Suppressor macrophage (primary cell): Measurements from ENCODE around the gene ZFP91.

Experiments
- DNase-seq, 4 experiments: peaks; one replicate each; pipeline ENCODE4 v3.0.0-alpha.2; 2020 to 2022

The ZFP91 gene

DNA sequence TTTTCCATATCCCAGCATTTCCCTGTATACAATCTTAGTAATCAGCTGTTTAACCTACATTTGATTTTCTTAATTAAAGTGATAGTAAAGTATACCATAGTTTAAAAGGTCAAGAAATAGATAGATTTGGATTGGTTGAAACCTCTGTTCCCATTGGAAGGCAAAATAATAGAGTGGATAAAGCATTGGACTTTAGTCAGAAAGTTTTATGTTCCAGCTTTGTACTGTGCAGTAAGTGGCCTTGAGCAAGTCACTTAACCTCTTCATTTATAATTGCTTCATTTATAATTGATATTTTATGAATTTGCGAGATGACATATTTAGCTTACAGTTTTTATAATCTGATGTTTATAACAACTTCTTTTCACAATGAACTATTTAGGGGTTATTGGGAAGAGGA, 3.6 kb downstream of the ZFP91 start:
- no peak for DNase-seq

GRCh38 chr11:58586998-58587397, 8.1 kb downstream of the ZFP91 start:
- peak in 1 of 4 experiments; percentile 28 for DNase-seq

DNA sequence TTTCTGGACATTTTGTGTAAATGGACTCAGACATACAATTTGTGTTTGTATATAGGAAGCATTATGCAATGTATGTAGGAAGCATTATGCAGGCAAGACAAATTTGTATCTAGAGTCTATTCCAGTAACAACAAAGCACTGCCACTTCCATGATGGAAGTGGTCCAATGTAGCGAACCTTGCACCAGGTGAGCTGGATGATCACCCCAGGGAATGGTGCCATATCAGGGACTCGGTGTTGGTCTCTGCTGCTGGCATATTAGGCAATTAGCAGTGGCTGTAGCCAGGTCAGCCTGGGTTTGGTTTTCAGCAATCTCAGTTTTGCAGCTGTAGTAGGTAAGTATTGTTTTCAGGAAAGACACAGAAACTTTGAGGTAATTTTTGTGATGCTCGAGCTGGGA, 12.8 kb downstream of the ZFP91 start:
- no peak for DNase-seq

DNA sequence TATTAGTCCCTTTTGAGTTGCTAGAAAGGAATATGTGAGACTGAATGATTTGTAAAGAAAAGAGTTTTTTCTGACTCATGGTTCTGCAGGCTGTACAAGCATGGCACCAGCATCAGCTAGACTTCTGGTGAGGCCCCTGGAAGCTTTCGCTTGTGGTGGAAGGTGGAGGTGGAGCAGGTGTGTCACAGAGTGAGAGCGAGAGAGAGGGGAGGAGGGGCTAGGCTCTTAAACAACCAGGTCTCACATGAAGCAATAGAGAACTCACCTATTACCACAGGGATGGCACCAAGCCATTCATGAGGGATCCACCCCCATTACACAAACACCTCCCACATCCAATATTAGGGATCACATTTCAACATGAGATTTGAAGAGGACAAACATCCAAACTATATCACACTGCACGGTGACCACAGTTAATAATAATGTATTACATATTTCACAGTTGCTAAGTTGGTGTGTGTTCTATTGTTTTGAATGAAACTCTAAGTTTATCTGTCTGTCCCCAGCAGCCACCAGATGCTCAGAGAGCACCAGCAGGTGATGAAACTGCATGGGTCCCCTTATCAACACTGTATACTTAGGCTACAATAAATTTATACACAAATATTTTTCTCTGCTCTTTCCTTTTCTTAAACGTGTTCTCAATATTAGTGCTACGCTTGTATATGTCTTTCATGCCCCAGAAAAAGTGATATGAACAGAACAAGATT, 14.1 kb downstream of the ZFP91 start:
- no peak for DNase-seq

DNA sequence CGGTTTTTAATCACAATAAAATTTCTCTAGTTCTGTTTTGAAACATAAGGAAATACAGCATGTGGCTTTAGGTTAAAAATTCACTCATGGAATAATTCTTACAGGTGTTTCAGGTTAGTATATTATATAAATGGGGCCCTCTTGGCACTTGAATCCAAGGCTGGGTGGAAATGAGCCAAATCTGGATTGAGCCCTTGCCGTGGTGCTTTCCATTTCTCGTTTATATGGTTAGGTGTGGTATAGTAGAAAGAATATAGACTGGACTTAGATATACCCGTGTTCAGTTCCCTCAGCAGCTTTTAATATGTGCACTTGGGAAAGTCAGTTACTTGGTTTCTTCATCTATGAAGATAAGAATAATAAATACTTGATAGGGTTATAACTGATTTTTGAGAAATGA, 16.0 kb downstream of the ZFP91 start:
- DNase-seq = no peak

DNA sequence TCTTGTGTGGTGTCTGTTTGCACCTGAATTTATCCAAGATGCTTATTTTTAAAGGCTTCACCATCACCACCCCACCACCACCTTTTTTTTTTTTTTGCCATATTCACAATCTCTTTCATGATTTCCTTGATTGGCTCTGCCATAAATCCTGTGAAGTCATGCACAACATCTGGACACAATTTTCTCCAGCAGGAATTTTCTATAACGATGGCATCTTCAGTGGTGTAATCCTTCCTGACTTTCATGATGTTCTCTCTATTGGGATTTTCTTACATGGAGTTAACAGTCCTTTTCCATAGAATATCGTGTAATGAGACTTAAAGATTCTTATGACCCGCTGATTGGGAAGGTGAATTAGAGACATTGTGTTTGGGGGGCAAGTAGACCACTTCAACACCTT, 17.8 kb downstream of the ZFP91 start:
- DNase-seq = no peak

- DNase-seq = no peak
Observed at GRCh38 chr11:58597486-58598144, 18.8 kb downstream of the ZFP91 start.

- no peak for DNase-seq
Observed at GRCh38 chr11:58600510-58600909, 21.6 kb downstream of the ZFP91 start.

GRCh38 chr11:58606930-58607714, 28.3 kb downstream of the ZFP91 start:
- no peak for DNase-seq

DNA sequence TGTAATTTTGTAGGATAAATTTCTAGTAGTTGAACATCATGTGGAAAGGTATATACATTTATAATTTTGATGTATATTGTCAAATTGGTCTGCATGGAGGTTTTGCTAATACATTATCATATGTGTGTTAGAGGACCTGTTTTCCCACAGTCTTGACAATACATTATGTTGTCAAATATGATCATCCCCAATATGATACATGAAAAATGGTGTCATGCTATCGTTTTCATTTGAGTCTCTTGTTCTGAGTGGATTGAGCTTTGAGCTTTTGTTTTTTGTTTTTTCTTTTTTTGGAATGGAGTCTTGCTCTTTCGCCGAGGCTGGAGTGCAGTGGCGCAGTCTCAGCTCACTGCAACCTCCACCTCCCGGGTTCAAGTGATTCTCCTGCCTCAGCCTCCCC, 29.5 kb downstream of the ZFP91 start:
- DNase-seq = no peak

GRCh38 chr11:58609723-58610122, 30.9 kb downstream of the ZFP91 start:
- DNase-seq = peak; percentile 23 to 64 (median 50)

DNA sequence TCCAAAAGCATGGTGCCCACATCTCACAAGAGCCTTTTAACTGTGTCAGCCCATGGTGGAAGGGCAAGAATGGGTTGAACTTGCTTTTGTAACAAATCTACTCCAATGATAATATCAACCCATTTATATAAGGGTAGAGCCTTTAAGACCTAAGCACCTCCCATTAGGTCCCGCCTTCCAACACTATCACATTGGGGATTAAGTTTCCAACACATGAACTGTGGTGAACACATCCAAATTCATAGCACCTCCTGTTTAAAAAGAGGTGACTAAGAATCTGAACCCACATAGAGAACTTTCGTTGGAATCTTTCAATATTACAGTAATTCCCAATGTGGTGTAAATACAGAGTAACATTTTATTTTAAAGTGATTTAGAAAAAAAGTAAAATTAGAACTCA, 34.4 kb downstream of the ZFP91 start:
- no peak for DNase-seq

DNA sequence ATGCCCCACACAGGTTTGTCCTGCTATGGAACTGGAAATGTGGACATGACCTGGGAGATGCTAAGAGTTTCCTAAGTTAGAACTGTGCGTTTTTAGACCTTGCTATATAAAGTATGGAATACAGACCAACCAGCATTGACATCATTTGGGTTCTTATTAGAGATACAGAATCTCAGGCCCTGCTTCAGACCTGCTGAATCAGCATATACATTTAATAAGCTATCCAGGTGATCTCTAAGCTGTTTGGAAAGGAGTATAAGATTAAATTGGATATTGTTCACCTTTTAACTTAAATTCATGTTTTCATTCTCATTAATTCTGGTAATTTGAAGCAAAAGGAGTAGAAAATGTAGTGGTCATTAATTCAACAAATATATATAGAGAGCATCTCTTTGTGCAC, 36.7 kb downstream of the ZFP91 start:
- no peak for DNase-seq

GRCh38 chr11:58616594-58616993, 37.7 kb downstream of the ZFP91 start:
- DNase-seq = no peak

DNA sequence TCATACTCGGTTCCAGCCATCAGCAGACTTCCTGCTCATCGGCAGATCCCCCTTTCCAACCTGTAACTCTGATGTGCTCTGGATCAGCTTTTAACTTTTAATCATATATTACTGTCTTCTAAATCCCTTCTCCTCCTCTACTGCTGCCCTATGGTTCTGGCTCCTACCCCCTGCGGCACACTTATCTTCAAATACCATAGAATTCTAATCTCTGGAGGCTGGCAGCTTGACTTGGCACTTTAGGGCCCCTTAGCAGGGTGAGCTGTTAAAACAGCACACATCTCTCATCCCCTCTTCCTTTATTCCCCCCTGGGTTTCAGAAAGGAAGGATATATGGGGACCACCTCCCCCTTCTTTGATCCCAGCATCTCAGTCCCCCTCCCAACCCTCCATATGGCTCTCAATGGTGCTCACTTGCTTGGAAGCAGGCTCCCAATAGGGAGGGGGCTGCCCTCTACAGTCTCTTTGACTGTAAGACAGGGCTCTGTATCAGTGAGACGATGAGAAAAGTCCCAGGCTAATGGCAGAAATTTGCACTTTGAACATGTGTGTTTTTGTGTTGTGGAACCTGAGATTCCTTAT, 39.2 kb downstream of the ZFP91 start:
- no peak for DNase-seq

GRCh38 chr11:58621586-58622262, 42.9 kb downstream of the ZFP91 start:
- no peak for DNase-seq

GRCh38 chr11:58622344-58622743, 43.5 kb downstream of the ZFP91 start, which contains the start of gene CNTF:
CNTF (plus strand) TSS chr11:58622665; CDS start chr11:58622753, 88 bp downstream.
- DNase-seq = no peak

DNA sequence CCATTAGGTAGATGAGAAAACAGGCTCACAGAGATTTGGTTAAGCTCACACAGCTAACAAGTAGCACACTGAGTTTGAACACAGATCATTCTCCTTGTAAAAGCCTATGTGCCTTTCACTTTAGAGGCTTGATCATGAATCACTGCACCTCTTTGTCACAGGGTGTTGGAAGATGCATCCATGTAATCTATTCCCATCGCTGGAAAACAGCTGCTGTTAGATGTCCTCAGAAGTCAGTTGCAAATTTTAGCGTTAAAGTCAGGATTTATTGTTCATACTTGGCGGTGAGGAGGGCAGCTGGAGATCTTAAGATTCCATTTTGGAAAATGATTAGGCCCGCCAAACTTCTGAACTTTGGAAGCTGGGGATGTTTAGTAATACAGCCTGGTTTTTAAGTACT, 46.2 kb downstream of the ZFP91 start:
- no peak for DNase-seq

- no peak for DNase-seq
Observed at GRCh38 chr11:58625826-58626460, 47.1 kb downstream of the ZFP91 start.

- DNase-seq = peak; percentile 5 to 67 (median 32)
Observed at GRCh38 chr11:58626934-58627483, 48.1 kb downstream of the ZFP91 start.

DNA sequence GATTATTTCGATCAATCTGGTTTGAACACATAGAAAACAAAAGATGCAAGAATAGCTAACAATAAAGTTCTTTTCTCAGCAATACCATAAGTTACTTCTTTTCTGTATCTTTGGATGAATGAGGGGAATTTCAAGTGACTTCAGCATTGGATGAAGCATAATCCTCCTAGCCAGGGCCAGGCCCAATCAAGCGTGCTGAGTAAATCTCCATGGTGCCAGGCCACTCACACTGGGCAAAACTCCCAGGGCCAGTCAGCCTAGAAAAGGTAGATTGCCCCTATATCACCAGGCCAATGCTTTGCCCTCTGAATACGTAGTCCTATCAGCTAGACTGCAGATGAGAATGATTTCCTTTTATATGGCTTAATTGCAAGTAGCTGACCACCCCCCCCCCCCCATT, 49.6 kb downstream of the ZFP91 start:
- DNase-seq = no peak

DNA sequence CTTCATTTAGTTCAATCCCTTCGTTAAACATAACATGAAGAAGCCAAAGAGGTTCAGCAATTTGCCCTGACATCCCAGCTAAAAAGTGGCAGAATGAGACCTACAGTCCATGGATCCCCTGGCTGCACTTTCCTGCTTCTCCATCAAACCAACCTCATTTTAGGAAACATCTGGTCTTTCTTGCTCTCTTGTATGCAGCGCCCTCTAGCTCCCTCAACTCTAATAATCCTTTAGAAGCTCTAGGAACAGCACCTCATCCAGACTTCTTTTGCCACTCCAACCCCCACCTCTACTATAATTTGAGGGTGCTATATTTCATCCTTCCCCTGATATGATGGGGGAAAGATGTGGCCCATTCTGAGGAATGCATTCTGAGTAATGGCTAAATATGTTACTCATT, 51.0 kb downstream of the ZFP91 start:
- DNase-seq = peak; percentile 18 to 73 (median 50)
